ENCODE measurements around the gene PER3. TPM values are rescaled to one million over a fixed set of nuclear protein-coding genes. Genes with fewer than 3 reads are reported as not detected.
A peak's percentile ranks its signal among the peaks of the same experiment; 100 is the strongest.

PER3 gene
- total and polyA plus RNA-seq, 8 donors, result 9.9 to 16.1 (median 12.5) TPM

GRCh38 chr1:7781923-7782495, 2.1 kb upstream of the PER3 start:
- Histone ChIP-seq H3K4me3 (no peak overlapping the region), H3K4me1 (peaks cover 0 to 47% of the 10 kb centered on the region in 2 donors), H3K36me3 (peaks cover 0 to 42% of the 10 kb centered on the region in 2 donors), H3K9me3 (no peaks in the 10 kb centered on the region), H3K27ac (peak overlapping the region in 1 of 2 donors; percentile 57), H3K27me3 (no peaks in the 10 kb centered on the region)
- ATAC-seq (no peak), DNase-seq (no peak)
- intact Hi-C loops (cut with DNase I), result no loop called here
- no peak for TF ChIP-seq CTCF (IDR thresholded peaks at IDR 0.05)

GRCh38 chr1:7783178-7783711, 846 bp upstream of the PER3 start:
- peak; percentile 63 for ATAC-seq
- intact Hi-C loops (cut with DNase I), result no loop called here
- H3K4me1 ChIP-seq, result peaks cover 0 to 53% of the 10 kb centered on the region in 2 donors

GRCh38 chr1:7784492-7785071, 491 bp downstream of the PER3 start:
- TF ChIP-seq CTCF (IDR thresholded peaks at IDR 0.05), result no peak
- Histone ChIP-seq H3K4me1 (peaks cover 0 to 53% of the 10 kb centered on the region in 2 donors), H3K27me3 (no peaks in the 10 kb centered on the region), H3K36me3 (peaks cover 0 to 27% of the 10 kb centered on the region in 2 donors), H3K9me3 (no peaks in the 10 kb centered on the region), H3K4me3 (peak overlapping the region; percentile 45 to 55), H3K27ac (peak overlapping the region; percentile 10 to 82)
- ATAC-seq (no peak), DNase-seq (peak in 3 of 4 donors; percentile 19 to 82 (median 56))
- intact Hi-C loops (cut with DNase I), result no loop called here

More at GRCh38 chr1:7783178-7783711, 846 bp upstream of the PER3 start:
- Histone ChIP-seq H3K36me3 (peaks cover 0 to 33% of the 10 kb centered on the region in 2 donors), H3K27me3 (no peaks in the 10 kb centered on the region), H3K27ac (peak overlapping the region; percentile 70 to 77), H3K4me3 (peak overlapping the region; percentile 54 to 55), H3K9me3 (no peaks in the 10 kb centered on the region)
- DNase-seq, result peak in 2 of 4 donors; percentile 78 to 90
- no peak for TF ChIP-seq CTCF (IDR thresholded peaks at IDR 0.05)

- TF ChIP-seq CTCF (IDR thresholded peaks at IDR 0.05), result no peak
Measured at GRCh38 chr1:7785108-7785507, 1.0 kb downstream of the PER3 start.

GRCh38 chr1:7786795-7787194, 2.7 kb downstream of the PER3 start:
- Histone ChIP-seq H3K4me1 (peaks cover 0 to 42% of the 10 kb centered on the region in 2 donors), H3K4me3 (no peak overlapping the region), H3K9me3 (peaks cover 4 to 20% of the 10 kb centered on the region in 2 donors), H3K27ac (no peak overlapping the region), H3K36me3 (peaks cover 0 to 31% of the 10 kb centered on the region in 2 donors), H3K27me3 (no peaks in the 10 kb centered on the region)
- ATAC-seq, result no peak
- no peak for TF ChIP-seq CTCF (IDR thresholded peaks at IDR 0.05)
- intact Hi-C loops (cut with DNase I), result no loop called here
- no peak for DNase-seq

More at GRCh38 chr1:7785108-7785507, 1.0 kb downstream of the PER3 start:
- peaks cover 0 to 53% of the 10 kb centered on the region in 2 donors for H3K4me1 ChIP-seq
- H3K27me3 ChIP-seq, result no peaks in the 10 kb centered on the region
- intact Hi-C loops (cut with DNase I), result no loop called here
- H3K9me3 ChIP-seq, result peaks cover 0 to 3% of the 10 kb centered on the region in 2 donors
- no peak overlapping the region for H3K27ac ChIP-seq
- ATAC-seq, result no peak
- H3K4me3 ChIP-seq, result peak overlapping the region; percentile 45 to 55
- no peak for DNase-seq
- H3K36me3 ChIP-seq, result peaks cover 0 to 27% of the 10 kb centered on the region in 2 donors

Measured in left lung (tissue), 10 donors.